Measurements from ENCODE around the gene BCL11B.

DNA sequence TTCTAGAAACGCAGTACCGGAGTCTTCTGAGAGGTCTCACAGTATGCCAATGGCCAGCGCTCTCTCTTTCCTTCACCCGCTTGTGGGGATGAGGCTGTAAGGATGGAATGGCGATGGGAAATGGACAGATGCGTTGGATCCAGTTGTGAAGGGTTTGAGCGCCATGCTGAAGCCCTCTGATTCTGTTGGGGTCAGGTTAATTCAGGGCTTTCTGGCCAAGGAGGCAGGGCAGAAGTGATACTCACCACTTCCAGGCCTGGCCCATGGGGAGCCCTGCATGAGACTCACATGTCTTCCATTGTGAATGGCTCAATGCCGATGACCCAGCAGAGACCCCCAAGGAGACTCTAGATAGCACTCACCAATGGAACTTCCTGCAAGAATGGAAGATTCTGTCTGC is 114.3 kb downstream of the BCL11B start:
- TF ChIP-seq, protein P1, sequence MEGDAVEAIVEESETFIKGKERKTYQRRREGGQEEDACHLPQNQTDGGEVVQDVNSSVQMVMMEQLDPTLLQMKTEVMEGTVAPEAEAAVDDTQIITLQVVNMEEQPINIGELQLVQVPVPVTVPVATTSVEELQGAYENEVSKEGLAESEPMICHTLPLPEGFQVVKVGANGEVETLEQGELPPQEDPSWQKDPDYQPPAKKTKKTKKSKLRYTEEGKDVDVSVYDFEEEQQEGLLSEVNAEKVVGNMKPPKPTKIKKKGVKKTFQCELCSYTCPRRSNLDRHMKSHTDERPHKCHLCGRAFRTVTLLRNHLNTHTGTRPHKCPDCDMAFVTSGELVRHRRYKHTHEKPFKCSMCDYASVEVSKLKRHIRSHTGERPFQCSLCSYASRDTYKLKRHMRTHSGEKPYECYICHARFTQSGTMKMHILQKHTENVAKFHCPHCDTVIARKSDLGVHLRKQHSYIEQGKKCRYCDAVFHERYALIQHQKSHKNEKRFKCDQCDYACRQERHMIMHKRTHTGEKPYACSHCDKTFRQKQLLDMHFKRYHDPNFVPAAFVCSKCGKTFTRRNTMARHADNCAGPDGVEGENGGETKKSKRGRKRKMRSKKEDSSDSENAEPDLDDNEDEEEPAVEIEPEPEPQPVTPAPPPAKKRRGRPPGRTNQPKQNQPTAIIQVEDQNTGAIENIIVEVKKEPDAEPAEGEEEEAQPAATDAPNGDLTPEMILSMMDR (IDR thresholded peaks at IDR 0.05; ENCODE audit: poor library complexity) = no peak
- TF ChIP-seq EZH2 (IDR thresholded peaks at IDR 0.05; ENCODE audit: borderline replicate concordance) = no peak
